ENCODE results near the gene AURKAIP1. TPM values are rescaled to one million over a fixed set of nuclear protein-coding genes. Genes with fewer than 3 reads are reported as not detected.

AURKAIP1 gene
- polyA plus RNA-seq (2013, experiment 1 of 2) = 124 TPM
- polyA plus RNA-seq (2013, experiment 2 of 2) = 114 TPM

- peak within 1 kb of the TSS; percentile 87 for H3K27ac ChIP-seq (ENCODE audit: low read depth, low read length)
- H3K9ac ChIP-seq (ENCODE audit: low read depth, low read length) = peak within 1 kb of the TSS; percentile 95
- H3K27me3 ChIP-seq (ENCODE audit: insufficient read depth, low read length) = no peaks in the 10 kb centered on the region
- under 1% methylated on average over 85 of the region's 85 CpGs for WGBS
- H3K36me3 ChIP-seq (ENCODE audit: insufficient read depth, low read length) = peaks cover 10% of the 10 kb centered on the region
- peak within 1 kb of the TSS; percentile 92 for H3K4me3 ChIP-seq (ENCODE audit: low read length)
- H3K4me1 ChIP-seq (ENCODE audit: insufficient read depth, low read length) = peaks cover 7% of the 10 kb centered on the region; the same call in 1 of the 2 replicates
- no peaks in the 10 kb centered on the region for H3K9me3 ChIP-seq (ENCODE audit: insufficient read depth, low read depth, low read length)
Measured at GRCh38 chr1:1374929-1375662, at the start of gene AURKAIP1. Gene AURKAIP1, minus strand, starts transcription at chr1:1375207. Its CDS starts 451 bp downstream, at chr1:1374756.

GRCh38 chr1:1424707-1425106, 49.7 kb upstream of the AURKAIP1 start:
- no peaks in the 10 kb centered on the region for H3K27me3 ChIP-seq (ENCODE audit: insufficient read depth, low read length)
- H3K9ac ChIP-seq (ENCODE audit: low read depth, low read length) = no peak overlapping the region
- 94% methylated on average over 15 of the region's 15 CpGs for WGBS
- H3K36me3 ChIP-seq (ENCODE audit: insufficient read depth, low read length) = no peaks in the 10 kb centered on the region
- H3K4me3 ChIP-seq (ENCODE audit: low read length) = no peak overlapping the region
- H3K27ac ChIP-seq (ENCODE audit: low read depth, low read length) = no peak overlapping the region
- no peaks in the 10 kb centered on the region for H3K9me3 ChIP-seq (ENCODE audit: insufficient read depth, low read depth, low read length)
- peaks cover 22% of the 10 kb centered on the region for H3K4me1 ChIP-seq (ENCODE audit: insufficient read depth, low read length)

- WGBS = 92% methylated on average over 7 of the region's 7 CpGs
- H3K27ac ChIP-seq (ENCODE audit: low read depth, low read length) = no peak overlapping the region
- no peaks in the 10 kb centered on the region for H3K9me3 ChIP-seq (ENCODE audit: insufficient read depth, low read depth, low read length)
- no peak overlapping the region for H3K9ac ChIP-seq (ENCODE audit: low read depth, low read length)
- H3K27me3 ChIP-seq (ENCODE audit: insufficient read depth, low read length) = no peaks in the 10 kb centered on the region
- H3K36me3 ChIP-seq (ENCODE audit: insufficient read depth, low read length) = no peaks in the 10 kb centered on the region
- H3K4me1 ChIP-seq (ENCODE audit: insufficient read depth, low read length) = peaks cover 22% of the 10 kb centered on the region
- H3K4me3 ChIP-seq (ENCODE audit: low read length) = no peak overlapping the region
Measured at GRCh38 chr1:1423245-1423597, 48.2 kb upstream of the AURKAIP1 start.

DNA sequence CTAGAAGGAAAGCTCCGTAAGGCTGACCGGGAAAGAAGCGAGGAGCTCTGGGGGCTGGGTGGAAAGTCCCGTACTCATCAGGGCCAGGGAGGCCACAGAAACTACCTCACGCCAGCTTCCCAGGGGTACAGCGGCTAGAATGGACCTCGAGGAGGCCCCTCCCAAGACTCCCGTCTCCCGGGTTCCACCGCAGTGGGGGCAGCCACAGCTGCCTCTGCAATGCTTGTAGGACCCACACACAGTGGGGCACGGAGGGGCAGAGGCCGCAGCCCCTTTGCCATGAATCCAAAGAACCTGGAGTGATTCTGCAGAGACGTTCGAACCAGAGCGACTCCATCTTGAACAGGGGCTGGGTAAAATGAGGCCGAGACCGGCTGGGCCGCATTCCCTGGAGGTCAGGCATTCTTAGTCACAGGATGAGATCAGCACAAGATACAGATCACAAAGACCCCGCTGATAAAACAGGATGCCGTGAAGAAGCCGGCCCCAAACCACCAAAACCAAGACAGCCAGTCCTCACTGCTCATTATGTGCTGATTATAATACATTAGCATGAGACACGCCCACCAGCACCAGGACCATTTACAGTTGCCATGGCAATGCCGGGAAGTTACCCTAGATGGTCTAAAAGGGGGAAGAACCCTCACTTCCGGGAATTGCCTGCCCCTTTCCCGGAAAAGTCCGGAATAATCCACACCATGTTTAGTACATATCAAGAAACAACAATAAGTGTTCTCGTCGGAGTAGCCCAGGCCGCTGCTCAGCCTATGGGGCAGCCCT, 47.6 kb upstream of the AURKAIP1 start:
- no peaks in the 10 kb centered on the region for H3K27me3 ChIP-seq (ENCODE audit: insufficient read depth, low read length)
- H3K27ac ChIP-seq (ENCODE audit: low read depth, low read length) = no peak overlapping the region
- no peak overlapping the region for H3K4me3 ChIP-seq (ENCODE audit: low read length)
- H3K9ac ChIP-seq (ENCODE audit: low read depth, low read length) = 0 out of 2 replicates have a peak overlapping the region, but pooled peaks have one; percentile 25
- H3K4me1 ChIP-seq (ENCODE audit: insufficient read depth, low read length) = peaks cover 22% of the 10 kb centered on the region
- H3K36me3 ChIP-seq (ENCODE audit: insufficient read depth, low read length) = no peaks in the 10 kb centered on the region
- 78% methylated on average over 29 of the region's 29 CpGs for WGBS
- no peaks in the 10 kb centered on the region for H3K9me3 ChIP-seq (ENCODE audit: insufficient read depth, low read depth, low read length)

DNA sequence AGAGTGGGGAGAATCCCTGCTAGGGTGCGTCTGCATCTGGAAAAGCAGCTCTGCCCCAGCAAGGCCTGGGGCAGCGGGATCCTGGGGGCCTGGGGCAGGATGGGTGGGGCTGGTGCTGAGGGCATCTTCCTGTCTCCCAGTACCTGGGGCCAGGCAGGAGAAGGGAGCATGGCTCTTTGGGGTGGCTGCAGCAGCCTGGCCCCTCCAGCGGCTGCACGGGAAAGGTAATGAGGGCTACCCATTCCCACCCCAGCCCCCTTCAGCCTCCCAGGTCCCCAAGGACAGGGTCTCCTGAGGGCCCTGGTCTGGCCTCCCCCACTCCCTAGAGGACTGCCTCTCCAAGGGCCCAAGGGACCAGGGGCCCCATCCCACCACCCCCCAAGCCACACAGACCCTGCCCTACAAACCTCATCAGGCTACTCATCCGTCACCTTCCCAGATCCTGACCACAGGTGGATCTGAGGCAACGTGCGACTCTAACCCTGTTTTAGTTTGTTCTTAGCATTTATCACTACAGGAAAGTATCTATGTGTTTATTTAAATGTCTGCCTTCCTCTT, 47.0 kb upstream of the AURKAIP1 start:
- H3K27ac ChIP-seq (ENCODE audit: low read depth, low read length) = no peak overlapping the region
- 87% methylated on average over 6 of the region's 7 CpGs for WGBS
- H3K36me3 ChIP-seq (ENCODE audit: insufficient read depth, low read length) = no peaks in the 10 kb centered on the region
- H3K4me3 ChIP-seq (ENCODE audit: low read length) = no peak overlapping the region
- H3K4me1 ChIP-seq (ENCODE audit: insufficient read depth, low read length) = peaks cover 25% of the 10 kb centered on the region
- H3K9me3 ChIP-seq (ENCODE audit: insufficient read depth, low read depth, low read length) = no peaks in the 10 kb centered on the region
- no peaks in the 10 kb centered on the region for H3K27me3 ChIP-seq (ENCODE audit: insufficient read depth, low read length)
- 0 out of 2 replicates have a peak overlapping the region, but pooled peaks have one; percentile 25 for H3K9ac ChIP-seq (ENCODE audit: low read depth, low read length)

DNA sequence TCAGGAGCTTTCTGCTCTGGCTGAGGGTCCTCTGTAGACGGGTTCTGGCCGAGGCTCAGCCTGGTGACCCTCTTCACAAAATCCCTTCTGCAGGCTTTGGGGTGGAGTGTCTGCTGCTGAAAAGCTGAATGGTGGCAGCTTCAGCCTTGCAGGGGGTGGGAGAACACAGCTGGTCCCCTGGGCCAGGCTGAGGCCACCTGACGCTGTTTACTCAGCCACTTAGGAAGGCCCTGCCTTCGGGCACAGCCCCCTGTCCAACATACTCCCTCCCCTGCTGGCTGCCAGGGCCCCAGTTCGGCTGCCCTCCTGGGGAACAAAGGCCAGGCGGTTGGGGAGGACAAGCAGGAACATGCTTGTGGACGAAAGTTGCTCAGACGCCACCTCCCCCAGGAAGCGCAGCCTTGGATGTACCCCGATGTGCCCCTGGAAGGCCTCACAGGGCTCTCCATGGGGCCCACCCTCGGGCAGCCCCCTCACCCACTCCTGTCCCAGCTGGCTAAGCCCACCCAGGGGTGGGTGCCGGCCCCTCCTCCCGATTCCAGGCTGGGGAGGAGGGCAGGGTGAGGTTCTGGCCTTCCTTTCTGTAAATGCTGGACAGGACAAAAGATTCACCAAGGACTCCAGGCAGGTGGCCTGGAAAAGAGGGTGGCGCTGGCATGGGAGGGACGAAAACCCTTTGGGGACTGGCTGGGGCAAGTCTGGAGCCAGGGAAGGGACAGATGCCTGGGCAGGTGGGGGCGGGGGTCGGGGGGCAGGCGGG, 46.3 kb upstream of the AURKAIP1 start, which contains the start of gene ANKRD65:
TSS of gene ANKRD65 (minus strand) at position 130 of the 760 bp plus-strand sequence. CDS start 271 bp downstream, outside the sequence.
- WGBS = 76% methylated on average over 18 of the region's 18 CpGs
- Histone ChIP-seq H3K9me3 (ENCODE audit: insufficient read depth, low read depth, low read length) (no peaks in the 10 kb centered on the region), H3K36me3 (ENCODE audit: insufficient read depth, low read length) (no peaks in the 10 kb centered on the region), H3K4me3 (ENCODE audit: low read length) (no peak within 1 kb of the TSS), H3K9ac (ENCODE audit: low read depth, low read length) (0 out of 2 replicates have a peak within 1 kb of the TSS, but pooled peaks have one; percentile 9), H3K4me1 (ENCODE audit: insufficient read depth, low read length) (peaks cover 23% of the 10 kb centered on the region), H3K27me3 (ENCODE audit: insufficient read depth, low read length) (no peaks in the 10 kb centered on the region), H3K27ac (ENCODE audit: low read depth, low read length) (peak within 1 kb of the TSS; percentile 49)

DNA sequence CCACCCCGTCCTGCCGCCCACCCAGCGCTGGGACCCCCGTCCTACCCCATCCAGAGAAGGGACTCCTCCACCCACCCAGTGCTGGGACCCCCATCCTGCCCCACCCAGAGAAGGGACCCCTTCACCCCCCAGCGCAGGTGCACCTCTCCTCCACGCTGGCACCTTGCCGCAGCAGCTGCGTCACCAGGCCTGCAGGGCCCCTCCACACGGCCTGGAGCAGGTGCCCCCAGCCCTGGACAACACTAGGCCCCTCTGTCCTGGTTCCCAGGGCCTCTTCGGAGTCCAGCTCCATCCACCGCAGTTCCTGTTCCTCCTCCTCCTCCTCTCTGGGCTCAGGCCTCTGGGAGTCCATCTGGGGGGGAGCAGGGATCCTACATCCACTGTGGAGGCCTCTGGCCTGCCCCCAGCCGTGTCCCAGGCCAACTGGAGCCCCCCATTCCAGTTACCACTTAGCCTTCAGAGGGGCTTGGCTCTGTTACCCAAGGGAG, 45.7 kb upstream of the AURKAIP1 start:
- Histone ChIP-seq H3K4me1 (ENCODE audit: insufficient read depth, low read length) (peaks cover 19% of the 10 kb centered on the region), H3K36me3 (ENCODE audit: insufficient read depth, low read length) (no peaks in the 10 kb centered on the region), H3K27ac (ENCODE audit: low read depth, low read length) (peak overlapping the region; percentile 49; the same call in 1 of the 2 replicates), H3K9ac (ENCODE audit: low read depth, low read length) (0 out of 2 replicates have a peak overlapping the region, but pooled peaks have one; percentile 9), H3K9me3 (ENCODE audit: insufficient read depth, low read depth, low read length) (no peaks in the 10 kb centered on the region), H3K4me3 (ENCODE audit: low read length) (no peak overlapping the region), H3K27me3 (ENCODE audit: insufficient read depth, low read length) (no peaks in the 10 kb centered on the region)
- 90% methylated on average over 10 of the region's 12 CpGs for WGBS

DNA sequence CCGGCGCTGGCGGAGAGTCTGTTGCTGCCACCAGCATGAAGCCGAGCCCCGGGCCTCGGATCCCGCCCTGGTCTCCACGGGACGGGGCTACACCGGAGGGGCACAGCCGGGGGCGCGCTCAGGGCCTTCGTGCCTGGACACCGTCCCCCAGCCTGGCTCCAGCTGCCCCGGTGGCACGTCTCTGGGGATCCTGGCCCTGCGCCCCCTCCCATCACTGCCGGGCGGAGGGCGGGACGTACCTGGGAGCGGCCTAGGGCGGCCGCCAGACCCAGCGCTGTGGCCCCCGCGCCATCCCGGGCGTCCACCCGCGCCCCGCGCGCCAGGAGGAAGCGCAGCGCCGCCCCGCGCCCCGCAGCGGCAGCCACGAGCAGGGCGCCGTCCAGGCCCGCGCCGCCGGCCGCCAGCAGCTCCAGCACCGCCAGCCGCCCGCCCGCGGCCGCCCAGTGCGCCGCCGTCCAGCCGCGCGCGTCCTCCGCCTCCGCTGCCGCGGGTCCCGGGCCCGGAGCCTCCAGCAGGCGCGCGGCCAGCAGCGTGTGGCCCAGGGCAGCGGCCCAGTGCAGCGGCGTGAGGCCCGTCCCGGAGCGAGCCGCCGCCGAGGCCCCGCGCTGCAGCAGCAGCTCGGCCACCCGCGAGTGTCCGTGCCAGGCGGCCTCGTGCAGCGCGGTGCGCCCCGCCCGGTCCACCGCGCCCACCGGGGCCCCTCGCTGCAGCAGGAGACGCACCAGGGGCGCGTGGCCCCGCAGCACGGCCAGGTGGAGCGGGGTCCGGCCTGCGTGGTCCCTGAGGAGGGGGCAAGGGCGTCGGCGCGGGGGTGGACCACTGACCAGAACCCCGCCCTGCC, 45.0 kb upstream of the AURKAIP1 start:
- WGBS = 69% methylated on average over 111 of the region's 112 CpGs
- Histone ChIP-seq H3K4me3 (ENCODE audit: low read length) (peak overlapping the region; percentile 19), H3K36me3 (ENCODE audit: insufficient read depth, low read length) (no peaks in the 10 kb centered on the region)

DNA sequence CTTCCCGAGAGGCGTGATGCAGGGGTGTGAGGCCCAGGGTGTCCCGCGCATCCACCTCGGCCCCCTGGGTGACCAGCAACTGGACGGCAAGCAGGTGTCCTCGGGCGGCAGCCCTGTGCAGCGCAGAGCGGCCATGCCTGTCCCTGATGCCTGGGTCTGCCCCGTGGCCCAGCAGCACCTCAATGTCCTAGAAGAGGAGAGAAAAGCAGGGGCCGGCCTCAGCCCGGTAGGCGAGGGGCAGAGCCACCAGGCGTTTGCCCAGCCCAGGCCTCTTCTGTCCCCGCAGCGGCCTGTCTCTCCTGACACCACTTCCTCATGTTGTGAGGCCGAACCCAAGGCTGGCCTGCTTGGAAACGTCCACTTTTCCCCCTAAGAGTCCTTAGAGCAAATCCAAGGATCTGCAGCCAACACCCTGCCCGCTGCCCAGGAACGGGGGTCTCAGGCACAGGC, 44.4 kb upstream of the AURKAIP1 start:
- Histone ChIP-seq H3K27ac (ENCODE audit: low read depth, low read length) (peak overlapping the region; percentile 25; the same call in 1 of the 2 replicates), H3K27me3 (ENCODE audit: insufficient read depth, low read length) (no peaks in the 10 kb centered on the region), H3K4me3 (ENCODE audit: low read length) (peak overlapping the region; percentile 19), H3K36me3 (ENCODE audit: insufficient read depth, low read length) (no peaks in the 10 kb centered on the region), H3K9ac (ENCODE audit: low read depth, low read length) (peak overlapping the region; percentile 12; the same call in 1 of the 2 replicates), H3K4me1 (ENCODE audit: insufficient read depth, low read length) (peaks cover 20% of the 10 kb centered on the region), H3K9me3 (ENCODE audit: insufficient read depth, low read depth, low read length) (no peaks in the 10 kb centered on the region)
- WGBS = 92% methylated on average over 21 of the region's 21 CpGs

More for the DNA sequence above, 45.0 kb upstream of the AURKAIP1 start:
- Histone ChIP-seq H3K9me3 (ENCODE audit: insufficient read depth, low read depth, low read length) (no peaks in the 10 kb centered on the region), H3K4me1 (ENCODE audit: insufficient read depth, low read length) (peaks cover 20% of the 10 kb centered on the region), H3K9ac (ENCODE audit: low read depth, low read length) (peak overlapping the region; percentile 12; the same call in 1 of the 2 replicates), H3K27ac (ENCODE audit: low read depth, low read length) (peak overlapping the region; percentile 25; the same call in 1 of the 2 replicates), H3K27me3 (ENCODE audit: insufficient read depth, low read length) (no peaks in the 10 kb centered on the region)

Data from HUES64 (cell line).